Measurements from ENCODE around the gene TSTD2.
A peak's percentile ranks its signal among the peaks of the same experiment; 100 is the strongest.
"Not testable (repeated sequence)": the region's sequence is repeated elsewhere in the genome, so short reads cannot be mapped to it uniquely, and the experiment has no call there.

TSTD2 gene

DNA sequence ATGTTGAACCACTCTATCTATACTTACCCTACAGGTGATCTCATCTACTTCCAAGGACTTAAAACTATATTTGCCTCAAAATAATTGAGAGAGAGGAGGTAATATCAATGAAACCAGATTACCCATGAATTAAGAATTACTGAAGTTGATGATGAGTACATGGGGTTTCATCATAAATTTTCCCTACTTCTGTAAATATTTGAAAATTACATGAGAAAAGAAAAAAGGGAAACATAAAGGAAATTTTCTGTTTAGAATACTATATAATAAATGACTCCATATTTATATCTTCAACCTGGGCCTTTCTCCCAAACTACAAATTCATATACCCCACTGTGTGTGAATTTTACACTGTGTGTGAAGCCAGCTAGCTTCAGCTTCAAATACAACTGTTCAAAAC is 2.6 kb downstream of the TSTD2 start:
- DNase-seq (ENCODE audit: low read depth in 3 of 3) = no peak

- no peak for DNase-seq (ENCODE audit: low read depth in 3 of 3)
Measured at GRCh38 chr9:97629156-97629555, 4.0 kb downstream of the TSTD2 start.

GRCh38 chr9:97628668-97629067 is 4.5 kb downstream of the TSTD2 start:
- no peak for DNase-seq (ENCODE audit: low read depth in 3 of 3)

DNA sequence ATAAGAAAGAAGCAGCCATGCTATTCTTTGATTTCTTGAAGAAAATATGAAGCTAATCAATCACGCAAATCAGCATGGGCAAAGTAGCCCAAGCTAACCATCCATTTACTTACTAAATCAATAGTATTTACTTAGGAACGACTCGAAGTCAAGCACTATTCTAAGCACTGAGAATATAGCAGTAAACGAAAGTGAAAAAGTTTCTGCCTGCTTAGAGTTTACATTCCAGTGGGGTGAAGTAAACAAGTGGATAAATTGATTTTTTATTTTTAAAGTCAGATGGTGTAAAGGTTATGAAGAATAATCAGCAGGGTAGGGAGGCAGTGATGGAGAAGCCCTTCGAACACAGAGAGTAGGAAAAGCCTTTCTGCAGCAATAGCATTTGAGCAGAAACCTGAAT is 5.5 kb downstream of the TSTD2 start:
- DNase-seq (ENCODE audit: low read depth in 3 of 3) = no peak

DNA sequence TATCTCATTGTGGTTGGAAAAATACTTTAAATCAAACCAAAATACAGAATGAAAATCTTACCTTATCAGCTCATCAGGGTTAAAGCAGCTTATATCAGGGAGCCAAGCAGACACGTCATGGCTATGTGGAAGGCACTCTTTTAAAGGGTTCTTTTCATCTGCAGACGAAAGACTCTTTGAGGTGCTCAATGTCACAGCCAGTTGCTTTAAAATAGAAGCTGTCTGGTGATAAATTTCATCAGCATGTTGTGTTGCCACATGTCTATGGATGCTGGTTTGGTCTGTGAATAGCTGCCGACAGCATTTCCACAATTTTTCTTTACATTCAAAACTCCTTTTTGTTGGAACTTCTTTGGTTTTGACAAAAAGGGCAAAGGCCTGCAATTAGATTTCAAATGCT is 7.5 kb downstream of the TSTD2 start:
- DNase-seq (ENCODE audit: low read depth in 3 of 3) = no peak

DNA sequence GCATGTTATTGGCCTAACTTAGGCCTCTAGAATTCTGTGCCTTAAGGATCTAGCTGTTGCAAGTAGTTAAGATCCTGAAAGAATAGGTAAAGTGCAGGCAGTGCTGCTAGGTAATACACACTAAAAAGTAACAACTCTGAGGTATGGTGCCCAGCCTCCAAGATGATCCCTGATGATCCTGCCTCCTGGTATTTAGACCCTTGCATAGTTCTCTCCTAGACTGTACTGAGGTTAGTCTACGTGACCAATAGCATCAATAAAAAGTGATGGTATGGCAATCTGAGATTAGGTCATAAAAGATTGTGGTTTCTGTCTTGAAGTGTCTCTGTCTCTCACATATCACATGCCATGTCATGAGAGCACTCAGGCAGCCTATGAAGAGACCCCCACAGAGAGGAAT is 9.2 kb downstream of the TSTD2 start:
- no peak for DNase-seq (ENCODE audit: low read depth in 3 of 3)

GRCh38 chr9:97622483-97622882 is 10.7 kb downstream of the TSTD2 start:
- DNase-seq (ENCODE audit: low read depth in 3 of 3) = not testable (repeated sequence)

DNA sequence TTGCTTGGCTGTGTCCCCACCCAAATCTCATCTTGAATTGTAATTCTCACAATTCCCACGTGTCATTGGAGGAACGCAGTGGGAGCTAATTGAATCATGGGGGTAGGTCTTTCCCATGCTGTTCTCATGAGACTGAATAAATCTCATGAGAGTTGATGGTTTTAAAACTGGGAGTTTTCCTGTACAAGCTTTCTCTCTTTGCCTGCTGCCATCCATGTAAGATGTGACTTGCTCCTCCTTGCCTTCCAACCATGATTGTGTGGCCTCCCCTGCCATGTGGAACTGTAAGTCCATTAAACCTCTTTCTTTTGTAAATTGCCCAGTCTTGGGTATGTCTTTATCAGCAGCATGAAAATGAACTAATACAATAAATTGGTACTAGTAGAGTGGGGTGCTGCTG is 13.1 kb downstream of the TSTD2 start:
- DNase-seq (ENCODE audit: low read depth in 3 of 3) = not testable (repeated sequence)

- no peak for DNase-seq (ENCODE audit: low read depth in 3 of 3)
Measured at GRCh38 chr9:97617939-97618416, 15.2 kb downstream of the TSTD2 start.

GRCh38 chr9:97615439-97616072 is 17.6 kb downstream of the TSTD2 start:
- DNase-seq (ENCODE audit: low read depth in 3 of 3) = peak in 2 of 3 experiments; percentile 34 to 36

- DNase-seq (ENCODE audit: low read depth in 3 of 3) = no peak
Measured at GRCh38 chr9:97604901-97605645, 28.1 kb downstream of the TSTD2 start.

GRCh38 chr9:97602430-97602829 is 30.7 kb downstream of the TSTD2 start:
- DNase-seq (ENCODE audit: low read depth in 3 of 3) = no peak

DNA sequence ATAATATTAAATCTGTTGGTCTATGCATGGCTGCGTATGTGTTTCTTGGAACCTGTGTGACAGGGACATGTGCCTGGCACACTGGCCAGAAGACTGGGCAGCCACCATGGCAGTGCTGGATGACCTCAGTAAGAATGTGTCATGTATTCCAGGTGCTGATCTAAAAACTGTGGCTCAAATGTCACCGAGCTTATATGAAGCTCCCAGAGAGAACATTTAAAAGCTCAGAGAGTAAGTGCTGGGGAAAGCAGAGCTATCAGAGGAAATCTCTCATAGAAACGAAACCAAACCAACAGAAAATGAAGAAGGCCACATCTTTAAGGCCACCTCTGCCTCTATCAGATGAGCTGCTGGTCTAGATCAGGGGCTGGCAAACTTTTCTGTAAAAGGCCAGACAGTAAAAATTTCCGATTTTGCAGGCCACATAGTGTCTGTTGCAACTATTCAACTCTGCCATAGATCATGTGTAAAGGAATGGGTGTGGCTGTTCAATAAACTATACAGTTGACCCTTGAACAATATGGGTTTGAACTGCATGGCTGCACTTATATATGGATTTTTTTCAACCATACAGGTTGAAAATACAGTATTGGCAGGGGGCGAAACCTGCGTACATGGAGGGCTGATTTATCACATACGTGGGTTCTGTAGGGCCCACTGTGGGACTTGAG is 31.8 kb downstream of the TSTD2 start:
- DNase-seq (ENCODE audit: low read depth in 3 of 3) = no peak

DNA sequence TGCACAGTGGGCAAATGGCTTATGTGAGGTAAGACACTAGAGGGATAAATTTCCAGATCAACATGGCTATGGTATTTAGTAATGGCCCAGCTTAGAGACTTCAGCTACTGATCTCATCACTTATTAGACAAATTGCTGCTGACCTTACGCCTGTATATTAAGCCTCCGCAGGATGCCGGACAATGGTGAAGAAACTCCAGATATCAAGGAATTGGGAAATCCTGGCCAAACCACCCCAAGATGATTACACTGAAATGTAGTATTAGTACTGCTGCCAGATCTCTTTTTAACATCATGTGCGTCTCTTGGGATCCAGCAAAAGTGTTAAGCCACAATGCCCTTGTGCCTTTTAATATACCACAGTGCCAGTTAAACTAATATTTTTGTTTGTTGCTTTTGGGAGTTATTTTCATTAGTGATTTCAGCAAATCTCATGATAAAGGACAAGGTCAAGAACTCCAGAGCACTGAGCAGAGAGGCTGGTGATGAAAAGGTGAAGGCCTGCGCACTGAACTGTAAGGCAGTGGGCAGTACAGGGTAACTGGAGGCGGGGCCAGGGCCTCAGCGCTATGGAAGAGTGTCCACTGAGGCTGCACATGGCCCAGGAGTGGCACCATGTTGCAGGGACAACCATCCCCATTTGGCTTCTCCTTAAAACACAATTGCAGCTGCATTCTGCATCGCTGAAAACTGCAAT is 32.5 kb downstream of the TSTD2 start:
- no peak for DNase-seq (ENCODE audit: low read depth in 3 of 3)

DNA sequence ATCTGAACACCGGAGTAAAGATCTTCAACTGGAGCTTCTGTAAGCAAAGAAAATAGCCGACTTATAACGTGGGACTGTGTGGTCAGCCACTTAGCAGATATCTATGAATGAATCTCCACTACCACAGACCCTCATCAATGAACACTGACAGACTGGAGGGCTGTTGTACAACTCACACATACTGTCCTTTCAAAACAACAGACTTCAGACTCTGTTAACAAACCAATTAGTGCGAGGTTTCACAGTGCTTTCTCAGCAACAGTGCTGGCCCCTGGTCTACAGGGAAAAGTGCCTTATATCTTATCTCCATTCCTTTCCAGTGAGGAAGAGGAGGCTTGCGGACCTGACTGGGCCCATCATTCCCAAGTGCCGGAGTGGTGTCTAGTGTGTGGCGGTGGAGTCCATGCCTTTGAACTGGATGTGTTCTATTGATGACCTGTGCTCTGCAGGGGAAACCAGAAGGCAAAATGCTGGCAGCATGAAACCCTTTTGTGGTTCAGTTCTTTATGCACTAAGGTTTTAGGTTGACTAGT is 33.8 kb downstream of the TSTD2 start:
- no peak for DNase-seq (ENCODE audit: low read depth in 3 of 3)

DNA sequence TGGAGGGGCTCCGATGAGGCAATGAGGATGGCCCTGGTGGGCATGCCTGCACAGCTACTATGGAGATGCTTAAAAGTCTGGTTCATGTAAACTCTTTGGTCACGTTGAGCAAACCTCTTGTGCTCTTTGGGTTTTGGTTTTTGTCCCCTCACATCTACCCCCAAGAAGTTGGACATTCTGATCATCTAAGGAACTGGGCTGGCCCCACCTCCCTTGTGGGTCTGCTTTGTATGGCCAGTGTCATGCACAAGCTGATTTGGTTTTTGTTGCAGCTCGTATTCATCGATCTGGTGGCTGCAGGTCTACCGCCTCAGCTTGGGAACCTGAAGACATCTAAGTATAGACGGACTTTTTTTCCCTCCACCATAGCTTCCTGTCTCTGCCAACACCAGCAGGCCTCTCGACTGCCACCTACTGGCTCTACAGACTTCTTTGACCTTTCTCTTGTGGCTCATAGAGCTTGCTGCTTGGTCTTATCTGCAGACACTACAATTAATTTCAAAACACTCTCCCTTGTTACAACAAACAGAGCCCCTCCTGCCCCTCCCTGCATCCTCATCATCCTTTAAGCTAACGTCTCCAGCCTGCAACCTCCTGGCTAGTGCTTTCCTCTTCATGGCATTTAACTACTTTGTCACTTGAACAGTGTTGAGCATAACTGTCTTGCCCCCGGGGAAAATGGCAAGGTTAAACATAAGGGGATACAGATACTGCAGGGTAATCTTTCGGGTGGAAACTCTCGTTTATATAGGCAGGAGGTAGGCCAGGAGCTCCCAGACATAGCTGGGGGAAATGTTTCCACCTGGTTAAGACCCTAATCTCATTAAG is 34.5 kb downstream of the TSTD2 start:
- DNase-seq (ENCODE audit: low read depth in 3 of 3) = peak; percentile 41 to 61 (median 59)

- no peak for DNase-seq (ENCODE audit: low read depth in 3 of 3)
Measured at GRCh38 chr9:97596906-97597305, 36.3 kb downstream of the TSTD2 start.

DNA sequence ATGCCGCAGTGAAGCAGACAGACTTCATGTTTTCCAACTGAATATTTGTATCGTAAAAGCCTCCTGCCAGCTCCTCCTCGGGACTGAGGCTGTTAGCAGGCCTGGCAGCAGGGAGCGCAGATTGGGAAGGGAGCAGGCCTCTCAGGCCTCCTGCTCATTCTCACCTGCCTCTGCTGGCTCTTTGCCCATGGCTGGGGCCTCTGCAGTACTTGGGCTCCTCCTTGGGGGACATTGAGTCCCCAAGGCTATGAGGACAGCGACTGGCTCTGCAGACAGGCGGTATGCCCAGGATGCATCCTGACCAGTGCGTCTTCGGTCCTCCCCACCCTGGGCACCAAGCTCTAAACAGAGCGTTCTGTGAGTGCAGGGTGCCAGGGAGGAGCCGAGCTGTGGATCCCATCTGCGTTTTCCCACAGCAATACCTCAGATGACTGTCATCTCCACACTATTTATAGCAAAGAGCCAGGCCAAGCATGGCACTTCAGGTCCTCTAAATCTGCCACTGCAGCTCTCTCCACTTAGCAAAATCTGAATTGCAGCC is 38.7 kb downstream of the TSTD2 start:
- DNase-seq (ENCODE audit: low read depth in 3 of 3) = no peak

GRCh38 chr9:97593960-97594359 is 39.2 kb downstream of the TSTD2 start:
- DNase-seq (ENCODE audit: low read depth in 3 of 3) = no peak

- DNase-seq (ENCODE audit: low read depth in 3 of 3) = no peak
Measured at GRCh38 chr9:97592126-97592525, 41.0 kb downstream of the TSTD2 start.

- no peak for DNase-seq (ENCODE audit: low read depth in 3 of 3)
Measured at GRCh38 chr9:97591535-97591934, 41.6 kb downstream of the TSTD2 start.
